Stimulated activated CD8-positive, alpha-beta memory T cell treated with anti-CD3 and anti-CD28 coated beads, Interleukin-15, amount 100 ng/mL, for 1 hour (primary cell): ENCODE measurements around the gene CDC42BPB.

Source experiments
- DNase-seq: peaks from one replicate; pipeline ENCODE4 v3.0.0-alpha.2; 2020; ENCODE audit warnings: low read depth

Gene CDC42BPB

DNA sequence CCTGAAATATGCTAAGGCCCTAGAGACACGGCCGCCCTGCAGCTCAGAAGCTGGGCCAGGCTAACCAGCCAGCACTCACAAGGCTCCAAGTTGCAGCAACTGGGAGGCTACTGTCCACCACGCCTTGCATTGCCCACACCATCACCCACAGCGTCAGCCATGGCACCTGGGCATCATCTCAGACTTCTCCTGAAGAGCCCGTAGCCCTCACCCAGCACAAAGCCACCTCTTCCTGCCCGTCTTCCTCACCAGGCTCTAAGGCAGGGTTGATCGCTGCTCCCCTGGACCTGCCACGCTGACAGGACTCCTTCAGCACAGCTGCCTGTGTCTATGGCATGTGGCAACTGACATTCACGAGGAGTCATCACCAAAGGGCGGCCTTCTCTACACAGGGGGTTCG is 38.1 kb downstream of the CDC42BPB start:
- no peak for DNase-seq

DNA sequence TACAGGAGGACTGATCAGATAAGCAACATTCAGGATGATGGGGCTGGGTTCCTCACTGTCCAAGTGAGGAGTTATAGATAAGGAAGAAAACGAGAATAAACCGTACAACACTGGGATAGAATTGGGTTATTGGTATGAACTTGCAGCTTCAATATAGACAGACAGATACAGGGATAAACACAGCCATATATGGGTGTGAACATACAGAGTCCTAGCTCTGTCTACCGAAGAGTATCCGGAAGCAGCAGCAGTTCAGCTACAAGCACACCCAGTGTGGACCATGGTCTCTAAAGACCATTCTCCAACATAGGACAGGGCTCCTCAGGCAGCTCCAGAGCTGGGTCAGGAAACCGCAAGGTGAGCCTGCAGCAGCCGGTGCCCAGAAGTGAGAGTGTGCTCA is 40.8 kb downstream of the CDC42BPB start:
- no peak for DNase-seq

DNA sequence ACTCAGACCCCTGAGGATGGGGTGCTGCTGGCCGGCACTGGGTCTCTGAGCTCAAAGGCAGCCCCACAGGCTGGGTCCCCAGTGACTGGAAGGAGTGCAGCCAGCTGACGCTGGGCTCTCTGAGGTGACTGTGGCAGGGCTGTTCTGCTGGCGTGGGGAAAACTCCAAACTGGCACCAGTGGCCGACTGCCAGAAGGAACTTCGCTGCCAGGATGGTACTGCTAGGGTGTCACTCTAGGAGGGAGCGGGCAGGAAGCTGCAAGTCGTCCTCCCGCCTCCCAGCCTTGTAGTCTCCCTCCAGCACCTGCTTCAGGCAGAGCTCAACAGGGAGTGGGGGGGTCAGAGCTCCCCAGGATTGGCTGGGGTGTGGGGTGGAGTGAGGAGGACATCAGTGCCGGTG is 41.3 kb downstream of the CDC42BPB start:
- DNase-seq: no peak

DNA sequence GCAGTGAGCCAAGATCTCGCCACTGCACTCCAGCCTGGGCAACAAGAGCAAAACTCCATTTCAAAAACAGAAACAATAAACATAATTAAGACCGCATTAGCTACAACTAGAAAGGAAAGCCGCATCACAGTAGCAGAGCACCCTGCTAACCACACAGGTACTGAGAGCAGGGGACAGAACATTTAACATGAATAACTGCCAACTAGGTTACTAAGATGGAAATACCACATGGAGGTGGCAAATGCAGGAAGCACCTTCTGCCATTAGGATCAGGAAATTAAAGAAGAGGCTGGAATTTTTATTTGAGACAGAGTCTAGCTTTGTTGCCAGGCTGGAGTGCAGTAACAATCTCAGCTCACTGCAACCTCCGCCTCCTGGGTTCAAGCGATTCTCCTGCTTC is 41.9 kb downstream of the CDC42BPB start:
- no peak for DNase-seq

DNA sequence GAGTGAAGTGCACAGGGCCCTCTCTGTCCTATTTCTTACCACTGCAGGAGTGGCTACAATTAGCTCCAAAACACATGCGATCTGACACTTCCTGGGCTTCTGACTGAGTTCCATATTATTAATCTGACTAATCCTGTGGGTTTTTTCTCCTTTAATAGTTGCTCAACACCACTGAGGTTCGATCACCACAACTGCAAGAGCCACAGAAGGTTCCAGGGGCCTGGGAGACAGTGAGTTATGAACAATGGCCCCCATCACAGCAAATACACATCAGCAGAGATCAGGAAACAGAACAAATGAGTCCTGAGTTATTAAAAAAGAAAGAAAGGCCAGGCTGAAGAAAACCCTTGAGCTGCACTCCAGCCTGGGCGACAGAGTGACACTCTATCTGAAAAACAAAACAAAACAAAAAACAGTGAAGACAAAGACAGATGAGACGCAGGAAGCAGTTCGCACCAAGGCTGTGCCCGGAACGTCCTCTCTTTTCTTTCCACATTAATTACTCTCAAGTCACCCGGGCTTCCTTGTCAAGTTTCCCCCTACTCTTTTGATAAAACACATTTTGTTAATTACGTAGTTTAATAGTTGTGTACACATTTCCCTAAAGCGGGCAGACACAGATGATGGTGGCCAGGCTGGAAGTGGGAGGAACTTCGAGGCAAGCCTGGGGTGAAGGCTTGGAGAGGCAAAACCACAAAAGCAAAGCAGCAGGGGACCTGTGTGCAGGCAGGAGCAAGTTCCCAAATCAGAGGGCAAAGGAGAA is 42.7 kb downstream of the CDC42BPB start:
- DNase-seq: no peak

DNA sequence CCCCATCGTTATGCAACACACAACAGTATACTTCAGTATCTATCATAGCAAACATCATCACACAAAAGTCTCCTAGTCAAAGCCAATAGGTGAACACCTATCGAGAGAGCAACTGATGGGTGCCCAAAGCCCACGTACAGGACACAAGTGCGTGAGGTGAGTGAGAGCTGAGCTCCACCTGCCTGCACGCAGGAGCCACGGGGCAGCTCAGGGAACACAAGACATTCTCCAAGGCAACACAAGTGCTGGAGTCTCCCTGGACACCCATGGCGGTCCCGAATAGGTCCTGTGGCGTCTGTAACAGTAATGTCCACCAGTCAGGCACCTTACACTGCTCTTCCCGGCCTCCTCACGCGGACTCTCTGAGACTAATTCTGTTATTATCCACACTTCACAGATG is 44.3 kb downstream of the CDC42BPB start:
- no peak for DNase-seq

DNA sequence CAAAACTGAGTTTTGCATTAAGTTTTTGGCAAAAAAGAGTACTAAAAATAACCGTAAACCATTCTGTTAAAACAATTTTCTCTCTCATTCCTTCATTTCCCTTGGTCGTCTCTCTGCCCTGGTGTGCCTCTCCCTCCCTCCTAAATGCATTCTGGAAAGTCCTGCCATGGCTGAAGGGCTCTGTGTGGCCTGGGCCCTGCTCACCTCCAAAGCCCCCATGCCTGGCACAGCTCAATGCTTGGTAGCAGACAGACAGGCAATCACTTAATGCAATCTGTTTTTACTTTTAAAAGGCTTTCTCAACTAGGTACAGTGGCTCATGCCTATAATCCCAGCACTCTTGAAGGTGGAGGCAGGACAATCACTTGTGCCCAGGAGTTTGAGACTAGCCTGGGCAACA is 47.8 kb downstream of the CDC42BPB start:
- DNase-seq: no peak

DNA sequence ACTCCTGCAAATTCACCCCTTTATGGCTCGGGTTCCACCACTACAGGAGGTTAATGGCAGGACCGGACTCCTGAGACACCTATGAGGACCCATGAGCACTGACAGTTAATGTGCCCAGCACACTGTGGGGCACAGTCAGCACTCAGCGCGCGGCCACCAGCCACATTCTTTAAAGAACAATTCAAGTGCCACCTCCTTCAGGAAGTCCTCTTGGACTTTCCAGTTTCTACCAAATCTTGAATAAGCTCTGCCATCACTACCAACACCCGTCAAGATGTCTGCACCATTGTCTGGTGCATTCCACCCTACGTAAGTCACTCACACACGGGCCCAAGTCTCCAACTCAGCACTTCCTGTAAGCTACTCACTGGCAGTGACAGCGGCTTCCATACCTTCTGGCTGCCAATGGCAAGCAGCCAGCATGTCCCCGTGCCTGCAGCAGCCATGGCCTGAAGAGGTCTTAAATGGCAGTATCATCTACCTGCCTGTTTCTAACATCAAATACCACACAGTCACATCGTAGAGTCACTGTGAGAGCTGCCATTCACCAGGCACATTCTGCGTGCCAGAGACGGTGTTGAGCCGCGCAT is 48.5 kb downstream of the CDC42BPB start:
- no peak for DNase-seq

DNA sequence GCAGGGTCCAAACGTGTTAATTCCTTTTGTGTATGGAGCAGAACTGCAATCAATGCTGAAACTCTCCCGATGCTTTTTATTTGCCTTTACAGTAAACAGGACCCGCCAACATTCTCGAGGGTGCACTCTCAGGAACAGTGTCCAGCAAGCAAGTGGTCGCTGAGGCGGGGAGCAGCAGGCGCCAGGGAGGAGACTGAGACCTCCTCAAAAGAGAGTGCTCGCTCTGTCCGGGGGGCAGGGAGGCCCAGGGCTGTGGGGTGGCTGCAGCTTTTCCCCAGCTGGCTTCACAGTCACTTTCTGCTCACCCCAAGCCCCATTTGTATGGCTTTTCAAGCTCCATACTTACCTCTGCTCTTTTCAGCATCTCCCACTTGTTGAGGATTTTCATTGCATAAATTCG is 49.2 kb downstream of the CDC42BPB start:
- DNase-seq: no peak

DNA sequence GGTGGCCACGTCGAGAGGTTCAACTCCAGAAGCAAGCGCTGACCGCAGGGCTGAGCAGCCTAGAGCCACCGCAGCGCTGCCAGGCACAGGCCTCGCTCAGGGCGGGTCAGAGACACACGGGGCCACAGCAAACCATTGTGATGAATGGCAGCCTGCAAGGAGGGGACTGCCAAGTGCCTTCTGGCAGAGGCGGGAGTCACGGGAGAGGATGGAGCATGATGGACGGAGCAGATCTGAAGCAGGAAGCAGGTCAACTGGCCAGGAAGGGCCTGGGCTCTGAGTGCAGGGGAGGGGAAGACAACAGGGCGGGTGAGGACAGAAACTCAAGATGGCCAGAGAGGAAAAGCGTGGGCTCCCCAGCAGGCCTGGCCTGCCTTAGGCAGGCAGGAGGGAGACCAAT is 49.8 kb downstream of the CDC42BPB start:
- no peak for DNase-seq

DNA sequence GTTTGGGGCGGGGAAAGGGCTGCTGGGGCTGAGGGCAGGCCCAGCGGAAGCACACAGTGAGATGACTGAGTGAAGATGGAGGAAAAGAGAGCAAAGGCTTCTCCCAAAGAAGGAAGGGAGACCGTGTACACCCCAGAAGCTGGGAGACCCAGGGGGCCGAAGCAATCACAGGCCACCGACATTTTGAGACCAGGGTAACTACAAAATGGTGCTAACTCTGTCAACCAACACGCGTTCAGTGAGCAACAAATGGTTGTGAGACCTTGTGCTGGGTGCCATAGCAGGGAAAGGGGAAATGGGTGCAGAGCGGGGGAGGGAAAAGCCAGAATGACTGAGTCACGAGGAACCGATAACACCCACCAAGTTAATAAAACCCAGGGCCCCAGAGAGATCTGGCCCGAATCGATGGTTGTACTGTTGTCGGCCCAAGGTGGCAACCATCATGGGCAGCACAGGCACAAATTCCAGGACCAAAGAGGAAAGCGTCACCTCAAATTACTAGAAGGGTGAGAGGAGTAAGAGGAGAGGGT is 50.3 kb downstream of the CDC42BPB start:
- DNase-seq: no peak

DNA sequence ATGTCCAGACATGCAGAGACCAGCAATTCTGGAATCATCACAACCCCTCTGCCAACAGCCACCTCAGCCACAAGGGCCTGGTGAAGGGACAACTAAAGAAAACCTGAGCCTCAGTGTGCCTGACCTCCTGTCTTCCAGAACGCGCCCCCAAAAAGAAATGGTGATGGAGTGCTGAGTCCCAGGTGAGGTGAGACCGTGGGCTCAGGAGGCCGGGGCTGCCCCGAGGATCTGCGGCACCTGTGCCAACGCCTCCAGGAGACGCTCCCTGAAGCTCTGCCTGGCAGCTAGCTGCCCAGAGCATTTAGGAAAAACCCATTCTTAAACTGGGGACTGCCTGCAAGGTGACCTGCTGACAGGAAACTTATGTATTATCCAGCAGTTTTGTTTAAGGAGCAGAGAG is 51.2 kb downstream of the CDC42BPB start:
- DNase-seq: no peak

DNA sequence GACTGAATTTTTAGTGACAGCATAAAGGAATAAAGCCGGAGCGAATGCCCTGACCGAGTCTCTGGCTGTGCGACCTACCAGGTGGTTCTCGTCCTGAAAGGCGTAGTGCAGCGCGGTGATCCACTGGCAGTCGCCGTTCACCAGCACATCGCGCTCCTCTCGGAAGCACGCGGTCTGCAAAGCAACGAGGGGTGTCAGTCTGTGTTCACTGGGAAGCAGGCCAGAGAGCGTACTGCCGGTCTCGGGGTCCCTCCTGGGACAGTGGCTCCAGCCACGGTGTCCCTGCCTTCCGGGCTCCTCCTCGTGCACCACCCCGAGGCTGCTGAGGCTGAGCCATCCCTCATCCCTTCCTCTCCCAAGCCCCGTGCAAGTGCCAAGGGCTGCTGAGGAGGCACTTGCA is 53.5 kb downstream of the CDC42BPB start:
- DNase-seq: no peak

DNA sequence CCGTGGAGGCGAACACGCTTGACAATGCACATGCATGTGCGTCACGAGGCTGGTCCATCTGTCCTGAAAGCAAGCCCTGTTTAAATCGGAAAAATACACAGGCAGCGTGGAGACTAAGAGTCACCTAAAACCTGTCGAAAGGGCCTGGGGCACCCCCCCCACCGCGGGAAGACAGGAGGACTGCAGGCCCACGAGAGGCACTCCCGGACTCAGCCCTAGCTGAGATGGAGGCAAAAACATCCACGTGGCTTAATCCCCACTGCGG is 54.1 kb downstream of the CDC42BPB start:
- no peak for DNase-seq

DNA sequence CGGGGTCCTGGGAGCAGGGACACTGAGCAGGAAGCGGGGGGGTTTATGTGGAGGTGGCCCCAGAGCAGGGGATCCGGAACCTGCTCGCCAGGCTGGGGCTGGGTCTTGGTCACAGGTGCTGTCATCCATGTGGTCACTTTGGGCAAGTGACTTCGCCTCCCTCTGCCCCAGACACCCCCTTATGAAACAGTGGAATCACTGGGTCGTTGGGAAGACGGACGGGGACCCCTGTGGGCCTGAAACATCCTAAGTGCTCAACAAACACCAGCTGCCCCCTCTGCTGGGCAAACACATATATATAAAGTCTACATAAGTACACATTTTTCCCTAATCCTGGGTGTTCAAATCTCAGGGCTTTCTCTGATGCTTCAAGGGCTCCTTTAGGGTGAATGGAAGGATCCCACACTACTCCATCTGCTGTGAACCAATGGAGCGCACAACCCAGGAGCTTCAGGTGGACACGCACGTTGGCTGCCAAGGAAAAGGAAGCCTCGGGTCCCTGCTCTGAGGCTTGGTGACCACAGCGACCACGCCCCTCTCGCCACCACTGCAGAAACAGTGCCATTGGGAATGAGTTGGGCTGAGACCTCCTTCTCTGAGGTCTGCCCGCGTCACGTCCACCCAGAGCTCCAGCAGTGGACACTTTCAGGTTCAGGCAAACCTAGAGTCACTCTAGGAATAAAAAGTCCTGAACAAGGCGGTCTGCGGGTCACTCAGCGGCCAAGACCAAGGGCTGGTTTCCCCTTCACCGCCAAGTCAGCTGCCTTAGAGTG is 54.6 kb downstream of the CDC42BPB start:
- no peak for DNase-seq

DNA sequence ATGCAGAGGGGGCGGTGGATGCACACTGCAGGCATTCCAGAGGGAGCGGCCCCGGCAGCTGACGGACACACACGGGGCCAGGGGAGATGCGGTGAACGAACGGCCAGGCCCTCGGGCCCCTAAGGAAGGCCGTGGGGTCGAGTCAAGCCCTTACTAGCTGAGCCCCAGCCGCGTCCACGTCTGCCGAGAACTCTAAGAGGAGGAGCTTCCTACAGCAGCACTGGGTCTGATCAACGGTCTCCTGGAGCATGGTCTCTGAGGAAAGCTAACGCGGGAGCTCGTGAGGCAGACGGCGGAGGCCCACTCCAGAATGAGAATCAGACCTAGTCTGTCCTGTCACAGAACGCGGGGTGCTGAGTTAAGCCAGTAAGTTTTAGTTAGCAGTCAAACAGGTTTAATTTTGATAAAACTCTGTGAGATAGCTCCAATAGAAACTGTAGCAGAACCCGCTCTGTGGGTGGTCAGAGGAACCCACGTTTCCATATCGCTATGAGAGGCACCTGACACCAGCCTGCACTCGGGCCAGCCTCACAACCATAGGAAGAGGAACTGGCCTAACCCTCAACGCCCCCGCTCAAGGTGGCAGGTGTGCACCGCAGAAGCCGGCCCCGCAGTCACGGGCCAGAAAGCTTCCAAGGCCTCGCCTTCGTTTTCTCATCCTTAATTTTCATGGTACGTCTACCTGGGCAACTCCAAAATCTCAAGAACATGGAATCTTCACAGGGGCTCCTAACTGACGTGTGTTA is 55.5 kb downstream of the CDC42BPB start:
- no peak for DNase-seq

DNA sequence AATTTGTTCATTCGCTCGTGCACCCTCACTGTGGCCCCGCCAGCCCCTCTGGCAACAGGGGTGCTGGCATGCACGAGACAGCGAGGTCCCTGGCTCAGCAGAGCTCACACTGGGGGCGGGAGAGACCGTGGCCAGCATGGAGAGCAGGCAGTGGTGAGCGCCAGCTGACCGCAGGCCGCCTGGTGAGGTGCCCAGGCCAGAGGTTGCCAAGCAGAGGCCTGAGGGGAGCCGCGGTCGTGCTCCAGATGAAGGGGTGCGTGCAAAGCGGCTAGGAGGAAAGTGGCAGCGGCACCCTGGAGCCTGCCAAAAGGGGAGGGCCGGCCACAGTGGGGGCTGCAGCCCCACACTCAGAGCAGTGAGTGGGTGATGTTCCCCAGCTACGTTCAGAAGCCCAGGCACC is 56.1 kb downstream of the CDC42BPB start:
- no peak for DNase-seq

DNA sequence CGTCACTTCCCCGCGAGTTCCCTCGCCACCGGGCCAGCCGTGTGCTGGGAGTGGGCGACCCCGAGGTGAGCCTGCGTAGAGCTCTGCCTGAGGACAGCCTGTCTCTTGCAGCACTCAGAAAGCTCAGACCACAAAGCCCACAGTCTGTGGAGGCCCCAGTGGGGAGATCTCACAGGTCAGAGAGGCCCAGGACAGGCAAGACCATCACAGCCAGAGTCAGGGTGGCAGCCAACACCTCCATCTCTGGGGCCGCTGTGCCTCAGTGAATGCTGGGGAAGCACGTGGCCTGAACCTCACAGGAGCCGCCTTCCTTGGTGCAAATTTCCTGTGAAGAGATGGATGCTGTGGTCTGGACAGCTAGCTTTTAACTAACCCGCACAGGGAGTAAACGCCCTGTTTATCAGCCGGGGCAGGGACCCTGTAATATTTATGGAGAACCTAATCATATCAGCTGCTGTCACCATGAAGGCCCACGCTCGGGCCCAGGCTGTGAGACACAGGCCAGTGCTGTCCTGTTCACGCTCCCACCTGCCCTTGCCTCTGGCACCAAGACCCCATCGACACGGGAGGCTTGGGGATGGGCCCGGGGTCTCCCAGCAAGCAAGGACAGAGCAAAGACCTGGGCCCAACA is 56.9 kb downstream of the CDC42BPB start:
- no peak for DNase-seq

DNA sequence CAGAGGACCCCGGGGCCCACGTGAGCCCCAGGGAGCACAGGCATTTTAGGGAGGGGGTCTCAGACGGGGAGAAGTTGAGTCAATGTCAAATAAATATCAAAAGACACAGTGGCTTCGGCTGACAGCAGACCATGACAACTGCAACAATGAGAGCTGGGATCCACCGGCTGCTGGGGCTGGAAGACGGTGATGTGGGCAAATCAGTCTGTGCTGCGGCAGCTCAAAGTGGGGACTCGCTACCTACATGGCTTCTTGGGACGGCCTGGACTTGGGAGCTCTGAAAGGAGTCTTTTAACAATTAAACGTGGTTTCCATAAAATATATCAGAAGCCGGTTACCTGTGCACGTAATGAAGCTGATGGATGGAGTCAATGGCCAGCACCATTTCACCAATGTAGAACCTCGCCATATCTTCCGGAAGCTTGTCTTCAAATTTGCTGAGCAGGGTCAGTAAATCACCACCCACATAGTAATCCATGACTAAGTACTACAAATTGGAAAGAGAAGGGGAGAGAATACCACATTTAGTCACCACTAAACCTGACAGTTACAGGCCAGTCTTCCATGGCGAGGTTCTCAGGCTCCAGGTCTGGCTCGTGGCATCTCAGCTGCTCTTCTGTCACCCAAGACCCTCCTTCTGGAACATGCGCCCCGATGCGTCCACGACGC is 58.0 kb downstream of the CDC42BPB start:
- DNase-seq: no peak

DNA sequence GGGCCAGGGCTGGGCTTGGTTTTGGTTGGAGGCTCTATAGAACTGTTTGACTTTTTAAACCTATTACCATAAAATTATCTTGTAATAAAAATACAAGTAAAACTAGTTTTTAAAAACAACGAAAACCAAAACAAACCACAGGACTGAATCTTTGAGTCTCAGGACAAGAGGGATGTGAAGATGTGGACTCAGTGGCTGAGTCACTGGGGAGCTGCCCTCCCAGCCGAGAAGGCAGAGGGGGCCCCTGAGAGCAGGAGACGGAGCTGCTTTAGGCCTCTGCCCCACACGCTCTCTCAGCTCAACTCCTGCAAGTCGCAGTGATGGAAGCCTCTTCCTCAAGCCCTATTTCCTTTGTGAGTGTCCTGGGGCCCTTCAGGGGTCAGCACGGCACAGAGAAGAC is 59.0 kb downstream of the CDC42BPB start:
- no peak for DNase-seq

DNA sequence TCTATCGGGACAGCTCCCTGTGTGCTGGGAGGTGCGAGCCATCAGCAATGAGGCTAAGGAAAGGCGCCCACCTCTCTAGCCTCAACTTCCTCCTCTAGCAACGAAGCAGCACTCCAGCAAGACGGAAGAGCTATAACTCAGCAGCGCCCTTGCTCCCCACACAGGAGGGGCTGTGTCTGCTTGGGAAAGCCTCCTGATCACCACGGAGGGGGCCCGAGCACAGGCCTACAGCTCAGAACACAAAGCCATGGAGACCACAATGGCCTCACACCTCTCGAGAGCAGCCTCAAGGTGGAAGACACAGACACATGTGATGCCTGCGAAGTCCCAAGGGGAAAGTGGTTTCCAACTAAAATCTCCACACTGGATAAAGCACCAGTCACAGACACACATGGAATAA is 60.4 kb downstream of the CDC42BPB start:
- no peak for DNase-seq

DNA sequence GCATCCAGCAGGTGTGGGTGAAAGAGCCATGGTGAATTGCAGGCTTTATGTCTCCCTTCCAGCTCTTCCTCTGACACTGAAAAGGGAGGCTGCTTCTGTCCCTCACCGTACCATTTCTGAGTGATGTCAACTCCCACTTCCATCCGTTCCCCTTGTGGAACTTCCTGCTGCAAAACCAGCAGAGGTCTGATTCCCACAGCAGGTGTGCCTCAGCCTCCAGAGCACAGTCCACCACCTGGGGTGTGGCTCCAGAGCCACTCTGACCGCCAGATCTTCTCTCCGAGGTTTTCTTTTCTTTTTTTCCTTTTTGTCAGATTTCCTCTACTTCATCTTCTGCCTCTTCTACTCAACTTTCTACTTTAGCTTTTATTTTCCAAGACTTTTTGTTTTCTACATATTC is 62.7 kb downstream of the CDC42BPB start:
- DNase-seq: no peak
